ENCODE measurements around the gene LRIF1.

The LRIF1 gene

DNA sequence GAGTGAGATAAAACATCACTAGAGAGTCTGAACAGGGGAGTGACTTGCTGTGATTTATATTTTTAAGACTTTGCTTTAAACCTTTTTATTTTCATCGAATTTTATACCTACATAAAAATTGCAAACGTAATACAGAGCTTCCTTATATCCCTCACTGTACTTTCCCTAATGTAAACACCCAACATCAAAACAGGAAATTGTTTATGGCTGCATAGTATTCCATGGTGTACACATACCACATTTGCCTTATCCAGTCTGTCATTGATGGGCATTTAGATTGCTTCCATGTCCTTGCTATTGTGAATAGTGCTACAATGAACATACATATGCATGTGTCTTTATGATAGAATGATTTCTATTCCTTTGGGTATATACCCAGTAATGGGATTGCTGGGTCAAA, 34.8 kb downstream of the LRIF1 start:
- CTCF ChIA-PET = interaction anchor here (1.4 kb wide), 1 partner anchor 102 kb away, joined by 4 read pairs; no protein-coding TSS in a partner anchor
- H3K4me1 Mint-ChIP-seq = no peaks in the 10 kb centered on the region

DNA sequence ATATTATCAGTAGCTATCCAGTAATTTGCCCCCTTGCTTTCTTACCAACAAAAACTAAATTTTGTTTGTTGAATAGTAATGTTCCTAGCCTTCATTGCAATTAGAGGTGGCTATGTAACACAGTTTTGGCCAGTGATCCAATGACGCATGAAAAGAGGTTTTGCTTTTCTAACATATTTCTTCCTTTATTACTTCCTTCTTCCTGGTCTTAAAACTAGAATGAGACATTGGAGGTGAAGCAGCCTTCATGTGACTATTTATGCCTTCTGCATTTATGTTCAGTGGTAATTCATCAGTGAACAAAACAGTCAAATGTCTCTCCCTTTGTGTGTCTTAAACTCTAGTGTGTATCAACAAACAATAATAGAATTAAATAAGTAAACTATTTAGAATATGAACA, 35.5 kb downstream of the LRIF1 start:
- no peak for DNase-seq
- Mint-ChIP-seq H3K4me3 (no peak overlapping the region), H3K27me3 (peaks cover under 1% of the 10 kb centered on the region), H3K9me3 (peaks cover 21% of the 10 kb centered on the region), H3K4me1 (no peaks in the 10 kb centered on the region), H3K27ac (no peak overlapping the region), H3K36me3 (peaks cover 8% of the 10 kb centered on the region)
- CTCF ChIA-PET = interaction anchor here (1.4 kb wide), 1 partner anchor 102 kb away, joined by 4 read pairs; no protein-coding TSS in a partner anchor

More for the DNA sequence above, 34.8 kb downstream of the LRIF1 start:
- H3K27me3 Mint-ChIP-seq = no peaks in the 10 kb centered on the region
- H3K36me3 Mint-ChIP-seq = peaks cover 8% of the 10 kb centered on the region
- H3K4me3 Mint-ChIP-seq = no peak overlapping the region
- H3K27ac Mint-ChIP-seq = no peak overlapping the region
- DNase-seq = no peak
- peaks cover 21% of the 10 kb centered on the region for H3K9me3 Mint-ChIP-seq

DNA sequence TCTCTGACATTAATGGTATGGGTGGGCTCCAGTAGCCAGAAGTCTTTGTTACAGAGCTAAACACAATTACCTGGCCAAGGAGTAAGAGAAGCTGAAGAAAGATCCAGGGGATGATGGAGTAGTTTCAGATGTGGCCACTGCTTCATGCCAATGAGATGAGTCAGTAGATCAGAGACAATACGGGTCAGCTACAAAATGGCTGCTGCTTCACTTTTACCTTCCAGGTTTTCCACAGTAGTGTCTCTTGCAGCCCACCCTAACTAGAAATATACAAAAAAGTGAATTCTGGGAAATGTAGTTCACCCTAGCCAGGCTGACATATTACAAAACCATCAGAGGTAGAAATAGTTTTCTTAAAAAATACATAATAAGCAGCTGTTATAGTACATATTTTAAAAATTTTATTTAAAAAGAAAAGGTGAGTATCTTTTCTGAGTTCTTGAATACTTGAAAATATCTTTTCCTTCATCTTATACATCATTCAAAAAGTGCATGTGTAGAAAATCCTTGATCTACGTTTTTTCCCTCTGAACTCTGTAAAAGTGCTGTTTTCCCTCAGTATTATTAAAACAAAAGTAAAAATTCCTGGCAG, 36.1 kb downstream of the LRIF1 start:
- no peak overlapping the region for H3K27ac Mint-ChIP-seq
- no peak for DNase-seq
- CTCF ChIA-PET = interaction anchor here (1.0 kb wide), 1 partner anchor 75 kb away, joined by 3 read pairs; no protein-coding TSS in a partner anchor
- H3K9me3 Mint-ChIP-seq = peaks cover 24% of the 10 kb centered on the region
- no peaks in the 10 kb centered on the region for H3K4me1 Mint-ChIP-seq
- no peak overlapping the region for H3K4me3 Mint-ChIP-seq
- peaks cover 8% of the 10 kb centered on the region for H3K36me3 Mint-ChIP-seq
- peaks cover 6% of the 10 kb centered on the region for H3K27me3 Mint-ChIP-seq

DNA sequence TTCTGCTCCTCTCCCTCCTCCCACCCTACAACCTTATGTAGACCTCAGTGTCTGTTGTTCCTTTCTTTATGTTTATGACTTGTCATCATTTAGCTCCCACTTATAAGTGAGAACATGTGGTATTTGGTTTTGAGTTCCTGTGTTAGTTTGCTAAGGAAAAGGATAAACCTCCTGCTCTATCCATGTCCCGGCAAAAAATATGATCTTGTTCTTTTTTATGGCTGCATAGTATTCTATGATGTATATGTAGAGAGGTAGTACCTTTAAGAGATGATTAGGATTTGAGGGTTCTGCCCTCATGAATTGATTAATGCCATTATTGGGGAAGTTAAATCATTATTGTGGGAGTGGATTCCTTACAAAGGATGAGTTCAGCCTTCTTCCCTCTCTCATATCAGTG, 41.8 kb downstream of the LRIF1 start:
- H3K4me3 Mint-ChIP-seq = no peak overlapping the region
- H3K36me3 Mint-ChIP-seq = peaks cover 5% of the 10 kb centered on the region
- H3K4me1 Mint-ChIP-seq = peaks cover 4% of the 10 kb centered on the region

DNA sequence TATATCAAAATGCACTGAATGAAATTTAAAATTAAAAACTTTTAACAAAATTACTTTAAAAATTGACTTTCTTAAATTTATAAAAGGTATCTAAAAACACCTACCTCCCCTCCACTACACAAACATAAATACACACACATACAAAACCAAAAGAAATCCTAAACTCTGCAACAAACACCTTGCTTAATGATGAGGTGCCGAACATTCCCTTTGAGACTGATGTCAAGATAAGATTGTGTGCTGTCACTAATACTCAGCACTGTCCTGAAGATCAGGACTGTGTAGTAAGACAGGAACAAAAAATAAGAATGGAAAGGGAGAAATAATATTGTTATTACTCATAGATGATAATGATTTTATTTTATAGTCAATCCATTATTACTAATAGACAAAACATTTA, 45.7 kb downstream of the LRIF1 start:
- DNase-seq = no peak
- Mint-ChIP-seq H3K27me3 (peaks cover 4% of the 10 kb centered on the region), H3K36me3 (peaks cover 6% of the 10 kb centered on the region), H3K27ac (no peak overlapping the region), H3K4me3 (no peak overlapping the region), H3K9me3 (peaks cover 21% of the 10 kb centered on the region), H3K4me1 (peaks cover 19% of the 10 kb centered on the region)
- CTCF ChIA-PET = no interaction called here

More for the DNA sequence above, 41.8 kb downstream of the LRIF1 start:
- DNase-seq = no peak
- CTCF ChIA-PET = no interaction called here
- H3K27me3 Mint-ChIP-seq = peaks cover 6% of the 10 kb centered on the region
- peaks cover 9% of the 10 kb centered on the region for H3K9me3 Mint-ChIP-seq
- H3K27ac Mint-ChIP-seq = no peak overlapping the region

DNA sequence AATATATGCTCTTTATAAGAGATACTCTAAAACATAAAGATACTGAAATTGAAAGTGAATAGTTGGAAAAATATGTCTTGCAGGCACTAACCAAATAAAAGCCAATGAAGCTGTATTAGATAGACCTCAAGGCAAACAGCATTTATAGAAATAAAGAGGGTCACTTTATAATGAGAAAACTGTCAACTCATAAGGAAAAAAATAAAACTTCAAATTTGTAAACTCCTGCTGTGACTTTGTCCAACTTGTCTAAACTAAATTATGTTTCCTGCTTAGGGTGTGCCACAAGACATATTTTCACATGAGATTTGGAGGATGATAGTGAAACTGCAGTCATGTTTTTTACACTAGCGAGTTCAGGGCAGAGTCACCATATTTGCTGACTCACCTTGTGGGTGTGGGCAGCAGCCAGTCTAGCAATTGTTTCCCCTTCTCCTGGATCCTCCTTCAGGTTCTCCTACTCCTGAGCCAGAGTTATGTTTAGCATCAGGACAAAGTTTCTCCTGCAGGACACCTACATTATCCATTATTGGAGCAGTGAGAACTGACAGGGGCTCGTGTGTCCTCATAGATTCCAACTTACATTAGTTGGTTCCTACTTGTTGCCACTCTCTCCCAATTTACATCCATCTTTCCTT, 46.9 kb downstream of the LRIF1 start:
- H3K27me3 Mint-ChIP-seq = peaks cover 6% of the 10 kb centered on the region
- H3K9me3 Mint-ChIP-seq = peaks cover 23% of the 10 kb centered on the region
- peak overlapping the region; percentile 43 for H3K27ac Mint-ChIP-seq
- peak overlapping the region; percentile 19 for H3K4me3 Mint-ChIP-seq
- peaks cover 7% of the 10 kb centered on the region for H3K36me3 Mint-ChIP-seq
- H3K4me1 Mint-ChIP-seq = peaks cover 19% of the 10 kb centered on the region
- CTCF ChIA-PET = no interaction called here
- DNase-seq = peak; percentile 57

DNA sequence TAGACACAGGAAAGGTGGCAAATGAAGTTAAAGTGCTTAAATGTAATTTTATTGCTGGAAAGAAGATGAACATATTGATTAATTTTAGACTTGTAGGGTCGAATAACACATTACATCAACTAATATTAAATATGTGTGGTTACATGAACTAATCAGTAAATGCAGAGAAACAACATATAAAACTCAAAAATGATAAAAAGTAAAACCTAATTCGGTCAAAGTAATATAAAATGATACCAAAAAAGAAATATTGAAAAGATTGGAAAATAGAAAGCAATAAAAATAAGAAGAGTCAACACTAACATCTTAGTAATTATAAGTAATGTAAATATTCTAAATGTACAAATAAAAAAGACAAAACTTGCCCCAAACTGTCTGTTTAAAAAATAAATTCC, 47.5 kb downstream of the LRIF1 start:
- peaks cover 28% of the 10 kb centered on the region for H3K9me3 Mint-ChIP-seq
- H3K4me1 Mint-ChIP-seq = peaks cover 19% of the 10 kb centered on the region
- peaks cover 8% of the 10 kb centered on the region for H3K27me3 Mint-ChIP-seq
- peak overlapping the region; percentile 19 for H3K4me3 Mint-ChIP-seq
- CTCF ChIA-PET = no interaction called here
- peaks cover 11% of the 10 kb centered on the region for H3K36me3 Mint-ChIP-seq
- DNase-seq = no peak
- peak overlapping the region; percentile 43 for H3K27ac Mint-ChIP-seq

DNA sequence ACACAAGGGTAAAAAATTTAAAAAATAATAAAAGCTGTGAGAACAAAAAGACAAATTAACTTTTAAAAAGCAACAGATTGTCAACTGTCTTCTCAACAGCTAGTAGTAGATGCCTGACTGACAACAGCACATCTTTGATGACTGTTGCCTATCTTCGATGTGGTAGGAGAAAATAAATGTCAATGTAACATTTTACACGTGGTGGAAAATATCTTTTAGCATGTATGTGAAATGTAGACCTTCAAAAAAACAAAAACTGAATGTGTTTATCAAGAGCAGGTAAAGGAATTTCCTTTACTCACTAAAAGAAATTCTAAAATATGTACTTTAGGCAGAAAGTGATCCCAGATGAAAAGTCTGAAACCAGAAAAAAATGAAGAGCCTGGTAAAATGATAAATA, 47.9 kb downstream of the LRIF1 start:
- DNase-seq = no peak
- Mint-ChIP-seq H3K36me3 (peaks cover 14% of the 10 kb centered on the region), H3K27me3 (peaks cover 12% of the 10 kb centered on the region), H3K4me1 (peaks cover 19% of the 10 kb centered on the region), H3K4me3 (no peak overlapping the region), H3K27ac (no peak overlapping the region), H3K9me3 (peaks cover 31% of the 10 kb centered on the region)
- CTCF ChIA-PET = no interaction called here

DNA sequence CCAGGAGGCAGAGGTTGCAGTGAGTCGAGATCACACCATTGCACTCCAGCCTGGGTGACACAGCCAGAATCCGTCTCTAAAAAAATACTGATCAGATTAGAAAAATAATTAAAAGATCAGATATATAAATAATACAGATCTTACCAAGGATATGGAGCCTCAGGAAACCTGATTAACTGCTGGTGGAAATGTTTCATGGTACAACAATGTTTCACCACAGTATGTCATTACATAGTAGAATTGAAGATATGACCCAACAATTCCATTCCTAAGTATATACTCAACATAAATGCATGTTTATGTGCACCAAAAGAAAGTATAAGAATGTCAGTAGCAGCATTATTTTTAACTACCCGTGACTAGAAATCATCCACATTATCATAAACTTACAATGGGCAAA, 49.0 kb downstream of the LRIF1 start:
- H3K27ac Mint-ChIP-seq = no peak overlapping the region
- H3K36me3 Mint-ChIP-seq = peaks cover 21% of the 10 kb centered on the region
- no peak overlapping the region for H3K4me3 Mint-ChIP-seq
- CTCF ChIA-PET = no interaction called here
- peaks cover 42% of the 10 kb centered on the region for H3K9me3 Mint-ChIP-seq
- peaks cover 23% of the 10 kb centered on the region for H3K27me3 Mint-ChIP-seq
- peaks cover 19% of the 10 kb centered on the region for H3K4me1 Mint-ChIP-seq
- no peak for DNase-seq

DNA sequence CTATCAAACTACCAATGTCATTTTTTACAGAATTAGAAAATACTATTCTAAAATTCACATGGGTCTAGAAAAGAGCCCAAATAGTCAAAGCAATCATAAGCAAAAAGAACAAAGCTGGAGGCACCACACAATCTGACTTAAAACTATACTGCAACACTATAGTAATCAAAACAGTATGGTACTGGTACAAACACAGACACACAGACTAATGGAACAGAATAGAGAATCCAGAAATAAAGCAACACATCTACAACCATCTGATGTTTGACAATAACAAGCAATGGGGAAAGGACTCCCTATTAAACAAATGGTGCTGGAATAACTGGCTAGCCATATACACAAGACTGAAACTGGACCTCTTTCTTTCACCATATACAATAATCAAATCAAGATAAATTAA, 50.9 kb downstream of the LRIF1 start:
- peaks cover 19% of the 10 kb centered on the region for H3K4me1 Mint-ChIP-seq
- peaks cover 29% of the 10 kb centered on the region for H3K36me3 Mint-ChIP-seq
- H3K27ac Mint-ChIP-seq = no peak overlapping the region
- H3K27me3 Mint-ChIP-seq = peaks cover 27% of the 10 kb centered on the region
- H3K9me3 Mint-ChIP-seq = peaks cover 59% of the 10 kb centered on the region
- no peak for DNase-seq
- no peak overlapping the region for H3K4me3 Mint-ChIP-seq
- CTCF ChIA-PET = no interaction called here

DNA sequence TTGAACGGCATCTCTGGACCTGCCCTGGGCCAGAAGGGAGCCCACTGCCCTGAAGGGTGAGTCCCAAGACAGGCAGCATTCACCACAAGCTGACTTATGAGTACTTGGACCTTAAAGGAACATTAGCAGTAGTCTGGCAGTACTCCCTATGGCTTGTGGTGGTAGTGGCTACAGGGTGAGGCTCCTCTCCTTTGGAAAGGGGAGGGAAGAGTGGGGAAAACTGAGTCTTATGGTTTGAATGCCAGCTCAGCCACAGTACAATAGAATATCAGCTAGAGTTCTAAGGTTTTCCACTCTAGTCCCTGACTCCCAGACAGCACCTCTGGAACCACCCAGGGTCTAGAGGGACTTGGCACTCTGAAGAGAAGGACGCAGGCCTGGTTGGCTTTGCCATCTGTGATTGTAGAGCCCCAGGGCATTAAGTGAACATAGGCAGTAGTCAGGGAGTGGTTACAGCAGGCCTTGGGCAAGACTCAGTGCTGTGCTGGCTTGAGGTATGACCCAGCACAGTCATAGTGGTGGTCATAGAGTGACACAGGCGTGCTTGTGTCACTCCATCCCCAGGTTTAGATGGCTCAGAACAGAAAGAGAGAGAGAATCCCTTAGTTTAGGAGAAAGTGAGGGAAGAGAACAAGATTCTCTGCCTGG, 59.7 kb downstream of the LRIF1 start:
- Mint-ChIP-seq H3K4me3 (no peak overlapping the region), H3K9me3 (peaks cover 29% of the 10 kb centered on the region), H3K27me3 (no peaks in the 10 kb centered on the region), H3K27ac (no peak overlapping the region), H3K4me1 (peaks cover 6% of the 10 kb centered on the region), H3K36me3 (peaks cover 61% of the 10 kb centered on the region)
- CTCF ChIA-PET = interaction anchor here (0.6 kb wide), 1 partner anchor 104 kb away, joined by 3 read pairs; no protein-coding TSS in a partner anchor
- DNase-seq = no peak

DNA sequence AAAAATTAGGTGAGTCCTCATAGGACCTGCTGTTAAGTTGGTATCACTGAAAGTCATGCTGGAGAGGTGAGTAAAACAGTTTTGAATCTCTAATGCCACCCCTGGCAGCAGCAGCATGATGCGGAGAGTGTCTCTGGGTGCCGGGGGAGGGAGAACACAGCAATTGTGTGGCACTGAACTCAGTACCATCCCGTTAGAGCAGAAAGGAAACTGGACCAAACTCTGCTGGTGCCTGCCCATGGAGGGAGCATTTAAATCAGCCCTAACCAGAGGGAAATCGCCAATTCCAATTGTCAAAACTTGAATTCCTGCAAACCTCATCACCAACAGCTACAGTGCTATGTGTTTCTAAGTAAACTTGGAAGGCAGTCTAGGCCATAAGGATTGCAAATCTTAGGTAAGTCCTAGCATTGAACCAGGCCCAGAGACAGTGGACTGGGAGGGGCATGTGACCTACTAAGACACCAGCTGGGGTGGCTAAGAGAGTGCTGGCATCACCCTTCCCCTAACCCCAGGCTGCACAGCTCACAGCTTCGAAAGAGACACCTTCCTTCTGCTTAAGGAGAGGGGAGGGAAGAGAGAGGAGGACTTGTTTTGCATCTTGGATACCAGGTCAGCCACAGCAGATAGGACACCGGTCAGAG, 60.8 kb downstream of the LRIF1 start:
- H3K27me3 Mint-ChIP-seq = no peaks in the 10 kb centered on the region
- H3K27ac Mint-ChIP-seq = no peak overlapping the region
- peaks cover 68% of the 10 kb centered on the region for H3K36me3 Mint-ChIP-seq
- CTCF ChIA-PET = no interaction called here
- DNase-seq = no peak
- H3K4me1 Mint-ChIP-seq = peaks cover 16% of the 10 kb centered on the region
- H3K9me3 Mint-ChIP-seq = peaks cover 19% of the 10 kb centered on the region
- H3K4me3 Mint-ChIP-seq = no peak overlapping the region

DNA sequence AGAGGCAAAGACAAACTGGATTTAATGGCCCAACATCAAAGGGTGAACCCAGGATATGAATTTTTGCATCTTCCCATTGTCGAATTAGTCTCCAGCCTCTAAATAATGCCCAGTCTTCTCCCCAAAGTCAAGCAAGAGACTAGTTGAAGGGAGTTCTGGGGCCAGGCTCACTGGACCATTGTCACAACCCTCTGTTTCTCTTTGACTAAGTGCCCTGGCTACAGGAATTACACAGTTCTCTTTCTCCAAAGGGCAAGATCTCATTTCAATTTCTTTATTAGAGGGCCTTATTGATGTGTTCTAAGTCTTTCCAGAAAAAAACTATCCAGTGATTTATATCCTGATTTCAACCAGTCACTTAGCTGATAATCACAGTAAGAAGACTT, 64.3 kb downstream of the LRIF1 start:
- CTCF ChIA-PET = no interaction called here
- Mint-ChIP-seq H3K27me3 (no peaks in the 10 kb centered on the region), H3K4me3 (no peak overlapping the region), H3K27ac (no peak overlapping the region), H3K36me3 (peaks cover 89% of the 10 kb centered on the region), H3K9me3 (peaks cover 3% of the 10 kb centered on the region), H3K4me1 (peaks cover 50% of the 10 kb centered on the region)
- no peak for DNase-seq

DNA sequence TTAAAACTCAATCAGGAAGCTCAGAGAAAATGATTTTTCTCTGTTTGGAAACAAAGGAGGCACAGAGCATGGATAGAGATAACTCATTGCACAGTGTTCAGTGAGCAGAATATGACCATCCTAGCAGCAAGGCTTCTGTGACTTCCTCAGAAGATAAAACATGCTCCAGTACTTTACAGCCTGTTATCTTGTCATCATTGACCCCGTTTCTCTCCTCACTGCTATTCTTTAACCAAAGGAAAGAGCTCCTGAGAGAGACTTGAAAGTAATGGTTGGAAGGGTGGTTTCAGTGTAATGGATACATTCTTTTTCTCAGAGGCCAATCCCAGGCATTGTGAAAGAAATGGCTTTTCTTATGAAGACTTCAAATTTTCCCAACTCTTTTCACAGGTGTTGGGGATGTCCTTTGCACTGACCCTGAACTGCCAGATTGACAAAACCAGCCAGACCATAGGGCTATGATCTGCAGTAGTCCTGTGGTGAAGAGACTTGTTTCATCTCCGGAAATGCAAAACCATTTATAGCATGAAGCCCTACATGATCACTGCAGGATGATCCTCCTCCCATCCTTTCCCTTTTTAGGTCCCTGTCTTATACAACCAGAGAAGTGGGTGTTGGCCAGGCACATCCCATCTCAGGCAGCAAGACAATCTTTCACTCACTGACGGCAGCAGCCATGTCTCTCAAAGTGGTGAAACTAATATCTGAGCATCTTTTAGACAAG, 64.8 kb downstream of the LRIF1 start:
- H3K36me3 Mint-ChIP-seq = peaks cover 91% of the 10 kb centered on the region
- no peak for DNase-seq
- no peaks in the 10 kb centered on the region for H3K9me3 Mint-ChIP-seq
- H3K27me3 Mint-ChIP-seq = no peaks in the 10 kb centered on the region
- peaks cover 55% of the 10 kb centered on the region for H3K4me1 Mint-ChIP-seq
- peak overlapping the region; percentile 47 for H3K27ac Mint-ChIP-seq
- CTCF ChIA-PET = no interaction called here
- H3K4me3 Mint-ChIP-seq = no peak overlapping the region

Measured in activated naive CD4-positive, alpha-beta T cell treated with anti-CD3 and anti-CD28 coated beads, Interleukin-2, amount 10 ng/mL, durations not matched to agents 7 days and 5 days (primary cell).